ENCODE data around the gene PLEKHG5. TPM values are rescaled to one million over a fixed set of nuclear protein-coding genes. Genes with fewer than 3 reads are reported as not detected.

Gene PLEKHG5
- total RNA-seq, 2 donors from 2014 or later, result 11.6 to 21.4 TPM

- intact Hi-C loops (cut with DNase I), result no loop called here
- no peak overlapping the region for H3K4me3 ChIP-seq
- H3K27me3 ChIP-seq (replicated peaks; ENCODE audit: insufficient read depth), result no peaks in the 10 kb centered on the region
- WGBS, result 84% methylated on average over 67 of the region's 67 CpGs
- no peaks in the 10 kb centered on the region for H3K36me3 ChIP-seq
- H3K27ac ChIP-seq, result no peak overlapping the region
- no peak for TF ChIP-seq POLR2A (IDR thresholded peaks at IDR 0.05)
- no peaks in the 10 kb centered on the region for H3K9me3 ChIP-seq
- no peaks in the 10 kb centered on the region for H3K4me1 ChIP-seq (replicated peaks)
- DNase-seq (ENCODE audit: low spot score), result no peak
These were observed 20.1 kb downstream of the PLEKHG5 start for GRCh38 chr1:6471086-6471969.

GRCh38 chr1:6470132-6471085 lies 21.1 kb downstream of the PLEKHG5 start:
- WGBS, result 86% methylated on average over 67 of the region's 67 CpGs
- H3K36me3 ChIP-seq, result no peaks in the 10 kb centered on the region
- no peaks in the 10 kb centered on the region for H3K9me3 ChIP-seq
- H3K4me1 ChIP-seq (replicated peaks), result no peaks in the 10 kb centered on the region
- intact Hi-C loops (cut with DNase I), result no loop called here
- TF ChIP-seq, protein P1, sequence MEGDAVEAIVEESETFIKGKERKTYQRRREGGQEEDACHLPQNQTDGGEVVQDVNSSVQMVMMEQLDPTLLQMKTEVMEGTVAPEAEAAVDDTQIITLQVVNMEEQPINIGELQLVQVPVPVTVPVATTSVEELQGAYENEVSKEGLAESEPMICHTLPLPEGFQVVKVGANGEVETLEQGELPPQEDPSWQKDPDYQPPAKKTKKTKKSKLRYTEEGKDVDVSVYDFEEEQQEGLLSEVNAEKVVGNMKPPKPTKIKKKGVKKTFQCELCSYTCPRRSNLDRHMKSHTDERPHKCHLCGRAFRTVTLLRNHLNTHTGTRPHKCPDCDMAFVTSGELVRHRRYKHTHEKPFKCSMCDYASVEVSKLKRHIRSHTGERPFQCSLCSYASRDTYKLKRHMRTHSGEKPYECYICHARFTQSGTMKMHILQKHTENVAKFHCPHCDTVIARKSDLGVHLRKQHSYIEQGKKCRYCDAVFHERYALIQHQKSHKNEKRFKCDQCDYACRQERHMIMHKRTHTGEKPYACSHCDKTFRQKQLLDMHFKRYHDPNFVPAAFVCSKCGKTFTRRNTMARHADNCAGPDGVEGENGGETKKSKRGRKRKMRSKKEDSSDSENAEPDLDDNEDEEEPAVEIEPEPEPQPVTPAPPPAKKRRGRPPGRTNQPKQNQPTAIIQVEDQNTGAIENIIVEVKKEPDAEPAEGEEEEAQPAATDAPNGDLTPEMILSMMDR (IDR thresholded peaks at IDR 0.05), result no peak
- TF ChIP-seq POLR2A (IDR thresholded peaks at IDR 0.05), result no peak
- no peak for TF ChIP-seq POLR2AphosphoS5 (IDR thresholded peaks at IDR 0.05)
- no peak overlapping the region for H3K4me3 ChIP-seq
- no peak for DNase-seq (ENCODE audit: low spot score)
- H3K27ac ChIP-seq, result no peak overlapping the region
- no peaks in the 10 kb centered on the region for H3K27me3 ChIP-seq (replicated peaks; ENCODE audit: insufficient read depth)

DNA sequence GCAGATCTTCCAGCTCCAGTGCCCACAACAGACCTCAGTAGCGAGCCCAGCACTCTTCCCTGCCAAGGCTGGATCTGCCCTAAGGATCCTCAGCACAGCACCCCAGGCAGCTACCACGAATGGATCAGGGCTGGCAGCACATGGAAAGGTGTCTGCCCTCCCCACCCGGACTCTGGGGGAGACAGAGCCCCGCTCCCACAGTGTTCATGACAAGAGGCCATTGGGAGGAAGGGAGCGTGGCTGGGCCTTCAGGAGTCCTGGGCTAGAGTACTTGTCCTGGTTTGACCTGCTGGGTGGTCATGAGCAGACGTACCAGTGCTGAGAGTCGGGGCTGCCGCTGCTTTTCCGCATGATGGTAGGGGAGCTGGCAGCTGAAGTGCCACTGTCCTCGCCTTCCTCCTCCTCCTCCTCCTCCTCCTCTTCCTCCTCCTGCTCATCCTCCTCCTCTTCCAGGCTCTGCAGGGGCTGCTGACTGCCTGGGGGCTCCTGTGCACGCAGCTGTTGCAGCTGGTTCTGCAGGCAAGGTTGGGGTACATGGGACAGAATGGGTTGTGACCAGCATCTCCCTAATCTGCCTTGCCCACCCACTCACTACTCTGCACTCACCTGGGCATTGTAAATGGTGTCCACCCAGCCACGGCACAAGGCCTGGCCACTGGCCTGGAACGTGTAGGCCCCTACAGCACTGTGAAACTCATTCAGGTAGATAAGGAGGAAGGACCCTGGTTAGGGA lies 22.6 kb downstream of the PLEKHG5 start:
- no peaks in the 10 kb centered on the region for H3K27me3 ChIP-seq (replicated peaks; ENCODE audit: insufficient read depth)
- intact Hi-C loops (cut with DNase I), result no loop called here
- H3K4me3 ChIP-seq, result no peak overlapping the region
- H3K9me3 ChIP-seq, result no peaks in the 10 kb centered on the region
- TF ChIP-seq, protein P1 (IDR thresholded peaks at IDR 0.05), result no peak
- TF ChIP-seq POLR2A (IDR thresholded peaks at IDR 0.05), result no peak
- TF ChIP-seq POLR2AphosphoS5 (IDR thresholded peaks at IDR 0.05), result no peak
- no peaks in the 10 kb centered on the region for H3K4me1 ChIP-seq (replicated peaks)
- H3K27ac ChIP-seq, result no peak overlapping the region
- H3K36me3 ChIP-seq, result no peaks in the 10 kb centered on the region
- DNase-seq (ENCODE audit: low spot score), result no peak
- 94% methylated on average over 13 of the region's 13 CpGs for WGBS

DNA sequence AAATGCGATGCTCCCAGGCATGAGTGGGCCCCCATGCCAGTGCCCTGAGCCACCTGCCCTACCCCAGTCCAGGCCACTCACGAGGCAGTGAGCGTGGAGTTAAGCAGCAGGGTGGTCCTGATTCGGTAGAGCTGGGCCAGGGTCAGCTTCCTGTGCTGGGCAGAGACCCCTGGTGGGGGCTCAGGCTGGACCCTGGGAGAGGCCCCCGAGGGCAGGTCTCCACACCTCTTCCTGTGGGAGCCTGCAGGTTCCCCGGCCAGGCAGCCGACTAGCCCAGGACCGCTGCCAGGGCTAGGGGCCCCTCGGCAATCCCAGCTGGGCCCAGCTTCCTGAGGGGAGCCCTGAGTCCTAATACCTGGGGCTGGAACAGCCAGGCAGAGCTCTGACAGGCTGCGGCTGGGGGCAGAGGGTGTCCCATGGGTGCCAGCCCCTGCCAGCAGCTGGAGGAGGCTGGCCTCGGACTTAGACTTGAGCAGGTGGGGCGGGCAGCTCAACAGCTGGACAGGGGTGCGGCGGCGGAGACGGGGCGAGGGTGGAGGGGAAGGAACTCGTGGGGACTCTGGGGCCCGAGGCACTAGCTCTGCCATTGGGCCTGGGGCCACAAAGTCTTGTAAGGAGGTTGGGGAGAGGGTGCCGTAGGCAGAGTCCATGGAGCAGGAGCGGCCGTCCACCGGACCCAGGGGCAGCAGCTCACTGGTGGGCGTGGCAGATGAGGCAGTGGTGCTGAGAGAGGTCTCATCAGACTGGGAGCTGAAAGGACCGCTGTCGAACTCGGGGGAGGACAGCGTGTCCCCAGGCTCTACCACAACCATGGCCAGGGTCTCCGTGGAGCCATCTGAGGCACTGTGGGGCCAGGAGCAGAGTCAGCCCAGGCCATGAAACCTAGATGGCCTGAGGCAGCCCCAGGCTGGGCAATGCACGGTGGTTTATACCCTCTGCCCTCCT lies 23.5 kb downstream of the PLEKHG5 start:
- intact Hi-C loops (cut with DNase I), result no loop called here
- TF ChIP-seq POLR2A (IDR thresholded peaks at IDR 0.05) (no peak), POLR2AphosphoS5 (IDR thresholded peaks at IDR 0.05) (no peak)
- TF ChIP-seq, protein P1 (IDR thresholded peaks at IDR 0.05), result no peak
- WGBS, result 89% methylated on average over 25 of the region's 30 CpGs
- DNase-seq (ENCODE audit: low spot score), result no peak
- Histone ChIP-seq H3K4me1 (replicated peaks) (no peaks in the 10 kb centered on the region), H3K4me3 (no peak overlapping the region), H3K9me3 (no peaks in the 10 kb centered on the region), H3K27me3 (replicated peaks; ENCODE audit: insufficient read depth) (no peaks in the 10 kb centered on the region), H3K36me3 (no peaks in the 10 kb centered on the region), H3K27ac (no peak overlapping the region)

Data from prostate gland (tissue), 2 donors.